Loucy (cell line): ENCODE results near the gene BPI.
"Not testable (repeated sequence)": the region's sequence is repeated elsewhere in the genome, so short reads cannot be mapped to it uniquely, and the experiment has no call there.

Experiments
- H2AFZ ChIP-seq: fragments of 200-600 bp; sonication (generic); 2 replicates; pipeline ENCODE4 v1.6.0; 2016; ENCODE audit warnings: antibody characterized with exemption, mild to moderate bottlenecking, low read length, moderate library complexity
- H3F3A ChIP-seq: fragments of 200-600 bp; 2 replicates; pipeline ENCODE4 v1.6.0; 2016; ENCODE audit warnings: antibody characterized with exemption, low read depth, mild to moderate bottlenecking
- H3K27me3 ChIP-seq: fragments of 200-600 bp; sonication (generic); 2 replicates; pipeline ENCODE4 v1.6.1; 2014; ENCODE audit warnings: low read length, mild to moderate bottlenecking; ENCODE audit not compliant: insufficient read depth, poor library complexity, severe bottlenecking
- H3K36me3 ChIP-seq: fragments of 200-600 bp; sonication (generic); 2 replicates; pipeline ENCODE4 v1.6.1; 2016; ENCODE audit warnings: low read length; ENCODE audit not compliant: insufficient read depth
- H3K4me1 ChIP-seq: fragments of 200-600 bp; sonication (generic); 2 replicates; pipeline ENCODE4 v1.5.1; 2014; ENCODE audit warnings: low read length, mild to moderate bottlenecking; ENCODE audit not compliant: insufficient read depth, poor library complexity, severe bottlenecking
- H3K4me2 ChIP-seq: fragments of 200-600 bp; sonication (generic); 2 replicates; pipeline ENCODE4 v1.6.0; 2014; ENCODE audit warnings: antibody characterized with exemption, low read length, low read depth, mild to moderate bottlenecking; ENCODE audit not compliant: poor library complexity, severe bottlenecking
- H3K4me3 ChIP-seq: fragments of 200-600 bp; sonication (generic); 2 replicates; pipeline ENCODE4 v1.5.1; 2014; ENCODE audit warnings: low read length, mild to moderate bottlenecking, mixed read lengths; ENCODE audit not compliant: poor library complexity, severe bottlenecking
- H3K79me2 ChIP-seq: fragments of 200-600 bp; sonication (generic); 2 replicates; pipeline ENCODE4 v1.6.1; 2014; ENCODE audit warnings: low read length; ENCODE audit not compliant: insufficient read depth
- H3K9ac ChIP-seq: fragments of 200-600 bp; sonication (generic); 2 replicates; pipeline ENCODE4 v1.6.0; 2014; ENCODE audit warnings: mild to moderate bottlenecking, low read depth, low read length, moderate library complexity; ENCODE audit not compliant: poor library complexity, severe bottlenecking
- H3K9me2 ChIP-seq: fragments of 200-600 bp; sonication (generic); replicated peaks from 2 replicates; pipeline ENCODE4 v1.6.1; 2016; ENCODE audit warnings: low read depth, low read length, mixed read lengths
- H3K9me3 ChIP-seq: fragments of 200-600 bp; sonication (generic); 2 replicates; pipeline ENCODE4 v1.6.1; 2014; ENCODE audit warnings: mild to moderate bottlenecking, antibody characterized with exemption, low read length, low read depth; ENCODE audit not compliant: insufficient read depth
- H4K20me1 ChIP-seq: fragments of 200-600 bp; sonication (generic); 2 replicates; pipeline ENCODE4 v1.6.0; 2014; ENCODE audit warnings: antibody characterized with exemption, low read length, mild to moderate bottlenecking; ENCODE audit not compliant: insufficient read depth, poor library complexity, severe bottlenecking
- CTCF ChIP-seq: fragments of 200-600 bp; sonication (generic); conservative IDR thresholded peaks from 2 replicates; pipeline ENCODE4 v1.5.1; 2014; ENCODE audit warnings: mild to moderate bottlenecking, antibody characterized with exemption, low read length
- EZH2phosphoT487 ChIP-seq: fragments of 200-600 bp; IDR thresholded peaks from 2 replicates; pipeline ENCODE4 v1.6.1; 2018; ENCODE audit warnings: antibody characterized with exemption, mild to moderate bottlenecking, moderate library complexity, borderline replicate concordance

Gene BPI

GRCh38 chr20:38283236-38283635 lies 20.7 kb upstream of the BPI start:
- Histone ChIP-seq H3K27me3 (no peaks in the 10 kb centered on the region), H4K20me1 (no peaks in the 10 kb centered on the region), H3K79me2 (no peaks in the 10 kb centered on the region), H3K9me2 (no peaks in the 10 kb centered on the region), H2AFZ (no peak overlapping the region), H3K4me2 (no peak overlapping the region), H3K36me3 (no peaks in the 10 kb centered on the region), H3F3A (no peaks in the 10 kb centered on the region), H3K4me3 (no peak overlapping the region), H3K9ac (no peak overlapping the region), H3K9me3 (no peaks in the 10 kb centered on the region), H3K4me1 (no peaks in the 10 kb centered on the region)
- TF ChIP-seq EZH2phosphoT487 (no peak), CTCF (no peak)

GRCh38 chr20:38284066-38284650 lies 19.8 kb upstream of the BPI start:
- not testable (repeated sequence) for H3F3A ChIP-seq, H3K4me1 ChIP-seq, H3K9me2 ChIP-seq, H4K20me1 ChIP-seq, H3K79me2 ChIP-seq, H3K9me3 ChIP-seq, H3K4me3 ChIP-seq, H2AFZ ChIP-seq, H3K36me3 ChIP-seq, H3K4me2 ChIP-seq, H3K27me3 ChIP-seq, H3K9ac ChIP-seq

- no peaks in the 10 kb centered on the region for H3K27me3 ChIP-seq
- no peak overlapping the region for H3K4me2 ChIP-seq
- H3K4me1 ChIP-seq = no peaks in the 10 kb centered on the region
- H3K79me2 ChIP-seq = no peaks in the 10 kb centered on the region
- H4K20me1 ChIP-seq = no peaks in the 10 kb centered on the region
- TF ChIP-seq CTCF (no peak), EZH2phosphoT487 (no peak)
- no peaks in the 10 kb centered on the region for H3K36me3 ChIP-seq
- no peak overlapping the region for H3K9ac ChIP-seq
- no peak overlapping the region for H2AFZ ChIP-seq
- H3K4me3 ChIP-seq = no peak overlapping the region
- no peaks in the 10 kb centered on the region for H3K9me3 ChIP-seq
- H3F3A ChIP-seq = no peaks in the 10 kb centered on the region
- H3K9me2 ChIP-seq = no peaks in the 10 kb centered on the region
Observed at GRCh38 chr20:38284893-38285444, 19.0 kb upstream of the BPI start.
